ENCODE data around the gene PDE1C. TPM values are rescaled to one million over a fixed set of nuclear protein-coding genes. Genes with fewer than 3 reads are reported as not detected.

PDE1C gene
- total and polyA plus RNA-seq, 2 of the 4 experiments (the other 2 are of a cell fraction) = 14.2 to 61.5 TPM

DNA sequence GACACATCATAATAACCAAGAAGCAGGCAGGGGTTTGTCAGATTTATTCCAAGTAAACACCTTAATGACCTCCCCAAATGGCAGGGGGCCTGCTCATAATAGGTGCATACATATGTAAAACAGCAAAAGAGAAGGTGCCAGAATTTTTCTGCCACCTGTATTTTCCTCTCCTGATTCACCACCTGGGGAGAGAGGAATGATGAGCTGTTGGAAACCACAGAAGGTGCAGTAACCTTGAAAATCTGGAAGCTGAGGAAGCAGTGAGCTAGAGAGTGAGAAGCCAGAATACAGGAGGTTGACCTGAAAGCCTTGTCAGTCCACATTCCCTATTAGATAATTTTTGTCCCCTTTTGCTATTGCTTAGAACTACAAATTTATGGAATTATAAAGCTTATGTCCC is 46.2 kb upstream of the PDE1C start:
- peaks cover 7% of the 10 kb centered on the region for H3K9me3 ChIP-seq (ENCODE audit: control insufficient read depth, insufficient read depth, low read length)
- H2BK120ac ChIP-seq (ENCODE audit: low read depth, low read length) = peak overlapping the region; percentile 86
- no peaks in the 10 kb centered on the region for H3K79me1 ChIP-seq (ENCODE audit: low read depth in 1 of 2, low read length in 2 of 2)
- no TSS peak for BruUV-seq (replicated peaks)
- H2AFZ ChIP-seq (replicated peaks; ENCODE audit: low read length, poor library complexity) = no peak overlapping the region
- 0 out of 2 replicates have a peak overlapping the region, but pooled peaks have one; percentile 10 for H3K23ac ChIP-seq (ENCODE audit: low read depth, low read length)
- H2AK9ac ChIP-seq (replicated peaks; ENCODE audit: low read depth, low read length, poor library complexity) = no peak overlapping the region
- no peak overlapping the region for H3K4me3 ChIP-seq (ENCODE audit: insufficient read depth, low read depth, low read length)
- no peak for TF ChIP-seq SMC3 (IDR thresholded peaks at IDR 0.05; ENCODE audit: low read depth, low read length)
- TF ChIP-seq MAZ (IDR thresholded peaks at IDR 0.05; ENCODE audit: borderline replicate concordance, low read depth, low read length) = no peak
- TF ChIP-seq RAD21 (IDR thresholded peaks at IDR 0.05; ENCODE audit: low read length) = no peak
- no peak for TF ChIP-seq NFE2L2 (IDR thresholded peaks at IDR 0.05; ENCODE audit: low read depth, low read length)
- TF ChIP-seq, protein P1, sequence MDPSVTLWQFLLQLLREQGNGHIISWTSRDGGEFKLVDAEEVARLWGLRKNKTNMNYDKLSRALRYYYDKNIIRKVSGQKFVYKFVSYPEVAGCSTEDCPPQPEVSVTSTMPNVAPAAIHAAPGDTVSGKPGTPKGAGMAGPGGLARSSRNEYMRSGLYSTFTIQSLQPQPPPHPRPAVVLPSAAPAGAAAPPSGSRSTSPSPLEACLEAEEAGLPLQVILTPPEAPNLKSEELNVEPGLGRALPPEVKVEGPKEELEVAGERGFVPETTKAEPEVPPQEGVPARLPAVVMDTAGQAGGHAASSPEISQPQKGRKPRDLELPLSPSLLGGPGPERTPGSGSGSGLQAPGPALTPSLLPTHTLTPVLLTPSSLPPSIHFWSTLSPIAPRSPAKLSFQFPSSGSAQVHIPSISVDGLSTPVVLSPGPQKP (IDR thresholded peaks at IDR 0.05; ENCODE audit: borderline replicate concordance, low read depth, low read length) = no peak
- H4K5ac ChIP-seq (ENCODE audit: low read depth, low read length) = peak overlapping the region; percentile 36; the same call in 1 of the 2 replicates
- intact Hi-C loops (cut with micrococcal nuclease) = no loop called here
- dilution Hi-C loops (cut with HindIII; ENCODE audit: low sequenced_read_pairs, unreplicated experiment) = no loop called here
- peak overlapping the region; percentile 78; the same call in 1 of the 2 replicates for H3K14ac ChIP-seq (replicated peaks; ENCODE audit: low read depth, low read length)
- H2BK20ac ChIP-seq (ENCODE audit: low read depth, low read length) = peak overlapping the region; percentile 75
- ATAC-seq (ENCODE audit: low read depth) = no peak
- POLR2A ChIA-PET (ENCODE audit: unreplicated experiment) = no interaction called here
- 0 out of 2 replicates have a peak overlapping the region, but pooled peaks have one; percentile 72 for H2AK5ac ChIP-seq (ENCODE audit: low read depth, low read length)
- H4K91ac ChIP-seq (ENCODE audit: insufficient read depth, low read depth, low read length) = peak overlapping the region; percentile 31
- H3K9me1 ChIP-seq (ENCODE audit: insufficient read depth, low read length) = no peaks in the 10 kb centered on the region
- no peak for DNase-seq
- no peak overlapping the region for H3K56ac ChIP-seq (ENCODE audit: extremely low read depth, insufficient read depth, low read length)
- peak overlapping the region; percentile 1; the same call in 1 of the 2 replicates for H3K18ac ChIP-seq (ENCODE audit: low read depth, low read length)
- H4K20me1 ChIP-seq (ENCODE audit: insufficient read depth, low read length) = no peaks in the 10 kb centered on the region
- H3K36me3 ChIP-seq (ENCODE audit: control insufficient read depth, insufficient read depth, low read length) = no peaks in the 10 kb centered on the region
- peaks cover 5% of the 10 kb centered on the region for H3K4me1 ChIP-seq (ENCODE audit: control insufficient read depth, insufficient read depth, low read length)
- CTCF ChIA-PET = no interaction called here
- no peak overlapping the region for H3K27ac ChIP-seq (ENCODE audit: insufficient read depth, low read length)
- no peak overlapping the region for H3K4me2 ChIP-seq (ENCODE audit: low read depth, low read length)
- H2BK15ac ChIP-seq (ENCODE audit: low read depth, low read length) = 0 out of 3 replicates have a peak overlapping the region, but pooled peaks have one; percentile 7
- H3K9ac ChIP-seq (ENCODE audit: low read depth, low read length) = no peak overlapping the region
- H3K4ac ChIP-seq (ENCODE audit: low read depth, low read length) = peak overlapping the region; percentile 80
- peak overlapping the region; percentile 48 for H2BK5ac ChIP-seq (ENCODE audit: low read depth, low read length, poor library complexity, severe bottlenecking)
- H3K27me3 ChIP-seq (ENCODE audit: control insufficient read depth, insufficient read depth, low read length) = no peaks in the 10 kb centered on the region
- in situ Hi-C loops (cut with MboI; ENCODE audit: low sequenced_read_pairs) = no loop called here
- peak overlapping the region; percentile 51 to 70; a peak in 3 of 4 replicates for H4K8ac ChIP-seq (ENCODE audit: low read depth in 2 of 2, low read length in 2 of 2)

Data from IMR-90 (cell line).